Liver (tissue), 3 donors: ENCODE data around the gene TP53TG5.
A peak's percentile ranks its signal among the peaks of the same experiment; 100 is the strongest.

Experiments used
- CTCF ChIP-seq: fragments of 150-350 bp; IDR thresholded peaks from 2 replicates; pipeline ENCODE4 v1.5.1; 2017; ENCODE audit warnings: improper control_type of control experiment, low read depth, low read length; ENCODE audit not compliant: missing input control
- EGR1 ChIP-seq, 2 donors: IDR thresholded peaks; 2 replicates each; pipeline ENCODE4 v1.6.1; 2016 to 2018; ENCODE audit warnings: antibody characterized with exemption in 2 of 2, low read depth in 2 of 2
- FOXA1 ChIP-seq: IDR thresholded peaks from 2 replicates; pipeline ENCODE4 v1.6.1; 2016; ENCODE audit warnings: antibody characterized with exemption
- GABPA ChIP-seq, 2 donors: IDR thresholded peaks in 1 of 2; conservative IDR thresholded peaks in 1 of 2; 2 replicates each; pipeline ENCODE4 v1.6.1; 2016; ENCODE audit warnings: antibody characterized with exemption in 2 of 2, mild to moderate bottlenecking in 1 of 2, moderate library complexity in 1 of 2
- JUND ChIP-seq, 2 donors: IDR thresholded peaks; 2 replicates each; pipeline ENCODE4 v1.6.1; 2016; ENCODE audit warnings: antibody characterized with exemption in 2 of 2
- NR2F2 ChIP-seq: IDR thresholded peaks from 2 replicates; pipeline ENCODE4 v1.6.1; 2016; ENCODE audit warnings: antibody characterized with exemption
- RAD21 ChIP-seq, 2 donors: IDR thresholded peaks; 2 replicates each; pipeline ENCODE4 v1.6.1; 2016; ENCODE audit warnings: antibody characterized with exemption in 2 of 2, mild to moderate bottlenecking in 2 of 2
- REST ChIP-seq: IDR thresholded peaks from 2 replicates; pipeline ENCODE4 v1.6.1; 2016; ENCODE audit warnings: antibody characterized with exemption, mild to moderate bottlenecking
- RXRA ChIP-seq, 2 donors: IDR thresholded peaks; 2 replicates each; pipeline ENCODE4 v1.6.1; 2017 to 2018; ENCODE audit warnings: antibody characterized with exemption in 2 of 2, mild to moderate bottlenecking in 1 of 2
- TAF1 ChIP-seq: conservative IDR thresholded peaks from 2 replicates; pipeline ENCODE4 v1.6.1; 2016; ENCODE audit warnings: antibody characterized with exemption, mild to moderate bottlenecking
- YY1 ChIP-seq: IDR thresholded peaks from 2 replicates; pipeline ENCODE4 v1.6.1; 2016; ENCODE audit warnings: antibody characterized with exemption, mild to moderate bottlenecking
- ZBTB33 ChIP-seq: IDR thresholded peaks from 2 replicates; pipeline ENCODE4 v1.6.1; 2016; ENCODE audit warnings: antibody characterized with exemption
- TF ChIP-seq, protein P1 (sequence below): IDR thresholded peaks from 2 replicates; pipeline ENCODE4 v1.6.1; 2016; ENCODE audit warnings: antibody characterized with exemption
- TF ChIP-seq, protein P2 (sequence below): IDR thresholded peaks from 2 replicates; pipeline ENCODE4 v1.6.1; 2016; ENCODE audit warnings: antibody characterized with exemption
- donor health status: healthy.
- donor health status: healthy.

GRCh38 chr20:45343532-45344167, 34.5 kb downstream of the TP53TG5 start:
- TF ChIP-seq CTCF (no peak), REST (peak; percentile 27), YY1 (peak; percentile 8), RAD21 (IDR thresholded peaks at IDR 0.05) (no peak), EGR1 (IDR thresholded peaks at IDR 0.05; ENCODE audit: low read depth in 2 of 2) (no peak), ZBTB33 (no peak), JUND (IDR thresholded peaks at IDR 0.05) (peak in 1 of 2 donors; percentile 36), RXRA (IDR thresholded peaks at IDR 0.05) (peak; percentile 53 to 66), FOXA1 (no peak), GABPA (IDR thresholded peaks at IDR 0.05 in 1 of 2, conservative IDR thresholded peaks at IDR 0.05 in 1 of 2) (no peak), NR2F2 (no peak), TAF1 (no peak)
- TF ChIP-seq, protein P1, sequence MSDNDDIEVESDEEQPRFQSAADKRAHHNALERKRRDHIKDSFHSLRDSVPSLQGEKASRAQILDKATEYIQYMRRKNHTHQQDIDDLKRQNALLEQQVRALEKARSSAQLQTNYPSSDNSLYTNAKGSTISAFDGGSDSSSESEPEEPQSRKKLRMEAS, result no peak
- TF ChIP-seq, protein P2, sequence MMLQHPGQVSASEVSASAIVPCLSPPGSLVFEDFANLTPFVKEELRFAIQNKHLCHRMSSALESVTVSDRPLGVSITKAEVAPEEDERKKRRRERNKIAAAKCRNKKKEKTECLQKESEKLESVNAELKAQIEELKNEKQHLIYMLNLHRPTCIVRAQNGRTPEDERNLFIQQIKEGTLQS, result peak; percentile 9
